Skeletal muscle satellite cell (primary cell): ENCODE measurements around the gene ZNF416. TPM values are rescaled to one million over a fixed set of nuclear protein-coding genes. Genes with fewer than 3 reads are reported as not detected.
A peak's percentile ranks its signal among the peaks of the same experiment; 100 is the strongest.

ENCODE experiments used
- H3K27me3 ChIP-seq: 2 replicates; pipeline ENCODE4 v1.7.0; 2013; ENCODE audit warnings: low read length; ENCODE audit not compliant: control insufficient read depth, insufficient read depth
- H3K36me3 ChIP-seq: 2 replicates; pipeline ENCODE4 v1.7.0; 2013; ENCODE audit warnings: mild to moderate bottlenecking, control low read depth, low read length; ENCODE audit not compliant: insufficient read depth
- H3K4me1 ChIP-seq: 2 replicates; pipeline ENCODE4 v1.7.0; 2013; ENCODE audit warnings: low read length; ENCODE audit not compliant: control insufficient read depth, insufficient read depth
- H3K4me2 ChIP-seq: 2 replicates; pipeline ENCODE4 v1.7.0; 2013; ENCODE audit warnings: mild to moderate bottlenecking, low read length
- H3K4me3 ChIP-seq: 2 replicates; pipeline ENCODE4 v1.7.0; 2013; ENCODE audit warnings: low read length
- H3K9ac ChIP-seq: 2 replicates; pipeline ENCODE4 v1.7.0; 2013; ENCODE audit warnings: mild to moderate bottlenecking, low read depth, low read length, moderate library complexity
- H3K9me3 ChIP-seq: replicated peaks from 2 replicates; pipeline ENCODE4 v1.7.0; 2013; ENCODE audit warnings: mild to moderate bottlenecking, control low read depth, low read length
- total RNA-seq: library from RNA; depleted of rRNA; stranded (reverse); fragments of >200 nt; gene quantifications from 2 replicates; pipeline ENCODE4 v1.2.3, GENCODE V29; 2012; rRNA removed

The ZNF416 gene
- 4.3 and 5.2 TPM in 2 replicates for total RNA-seq

DNA sequence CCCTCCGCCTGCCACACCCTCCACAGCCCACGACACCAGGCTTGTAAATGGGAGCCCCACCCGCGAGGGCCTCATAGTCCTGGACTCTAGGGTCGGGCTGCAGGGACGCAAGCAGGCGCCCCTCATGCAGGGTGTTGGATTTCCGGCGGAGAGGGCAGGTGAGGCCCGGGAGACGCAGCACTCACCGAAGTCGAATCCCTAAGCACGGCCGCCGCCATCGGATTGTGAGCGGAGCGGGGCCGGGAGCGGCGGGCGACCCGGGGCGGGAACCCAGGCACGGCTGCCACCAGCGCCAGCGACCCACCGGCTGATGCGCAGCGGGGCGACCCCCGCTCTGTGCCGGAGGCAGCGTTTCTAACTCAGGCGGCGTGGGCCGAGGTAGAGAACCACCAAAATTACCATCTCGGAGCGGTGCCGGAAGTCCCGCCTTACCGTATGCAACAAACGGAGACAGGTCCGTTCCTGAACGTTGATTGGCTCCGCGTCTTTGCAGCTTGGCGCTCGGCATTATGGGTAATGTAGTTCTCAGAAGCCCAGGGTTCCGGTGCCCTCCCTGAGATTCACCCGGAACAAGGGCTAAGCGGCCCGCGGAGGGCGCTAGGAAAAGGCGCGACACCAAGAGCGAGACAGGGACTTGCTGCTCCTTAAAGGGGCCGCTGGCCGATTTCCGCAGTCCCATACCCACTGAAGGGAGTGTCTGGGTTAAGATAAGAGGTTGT, at the start of gene ZNF416:
TSS of gene ZNF416 (minus strand) at position 425 of the 719 bp plus-strand sequence. CDS start at position 218, 207 bp downstream.
- no peaks in the 10 kb centered on the region for H3K27me3 ChIP-seq
- peak within 1 kb of the TSS; percentile 76 for H3K4me2 ChIP-seq
- H3K9me3 ChIP-seq, result peaks cover 43% of the 10 kb centered on the region
- peak within 1 kb of the TSS; percentile 90 for H3K4me3 ChIP-seq
- peaks cover 41% of the 10 kb centered on the region for H3K36me3 ChIP-seq
- H3K4me1 ChIP-seq, result peaks cover 13% of the 10 kb centered on the region
- H3K9ac ChIP-seq, result peak within 1 kb of the TSS; percentile 88

- H3K4me3 ChIP-seq, result no peak overlapping the region
These were observed 44.4 kb upstream of the ZNF416 start for GRCh38 chr19:57623091-57623490.

DNA sequence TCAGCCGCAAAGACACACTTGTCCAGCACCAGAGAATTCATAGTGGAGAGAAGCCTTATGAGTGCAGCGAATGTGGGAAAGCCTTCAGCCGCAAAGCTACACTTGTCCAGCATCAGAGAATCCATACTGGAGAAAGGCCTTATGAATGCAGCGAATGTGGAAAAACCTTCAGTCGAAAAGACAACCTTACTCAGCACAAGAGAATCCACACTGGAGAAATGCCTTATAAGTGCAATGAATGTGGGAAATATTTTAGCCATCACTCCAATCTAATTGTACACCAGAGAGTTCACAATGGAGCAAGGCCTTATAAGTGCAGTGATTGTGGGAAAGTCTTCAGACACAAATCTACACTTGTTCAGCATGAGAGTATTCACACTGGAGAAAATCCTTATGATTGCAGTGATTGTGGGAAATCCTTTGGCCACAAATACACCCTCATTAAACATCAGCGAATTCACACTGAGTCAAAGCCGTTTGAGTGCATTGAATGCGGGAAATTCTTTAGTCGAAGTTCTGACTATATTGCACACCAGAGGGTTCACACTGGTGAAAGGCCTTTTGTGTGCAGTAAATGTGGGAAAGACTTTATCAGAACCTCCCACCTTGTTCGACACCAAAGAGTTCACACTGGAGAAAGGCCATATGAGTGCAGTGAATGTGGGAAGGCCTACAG, 42.1 kb upstream of the ZNF416 start:
- Histone ChIP-seq H3K4me3 (no peak overlapping the region), H3K36me3 (peaks cover 89% of the 10 kb centered on the region), H3K9me3 (peaks cover 70% of the 10 kb centered on the region)

More at GRCh38 chr19:57623091-57623490, 44.4 kb upstream of the ZNF416 start:
- Histone ChIP-seq H3K4me1 (no peaks in the 10 kb centered on the region), H3K9ac (no peak overlapping the region), H3K9me3 (peaks cover 56% of the 10 kb centered on the region), H3K27me3 (no peaks in the 10 kb centered on the region), H3K4me2 (no peak overlapping the region), H3K36me3 (peaks cover 66% of the 10 kb centered on the region)

GRCh38 chr19:57615346-57615745, 36.6 kb upstream of the ZNF416 start:
- H3K9me3 ChIP-seq, result peaks cover 45% of the 10 kb centered on the region
- H3K4me1 ChIP-seq, result no peaks in the 10 kb centered on the region
- H3K9ac ChIP-seq, result no peak overlapping the region
- H3K27me3 ChIP-seq, result no peaks in the 10 kb centered on the region
- H3K4me3 ChIP-seq, result peak overlapping the region; percentile 88
- peak overlapping the region; percentile 75 for H3K4me2 ChIP-seq
- H3K36me3 ChIP-seq, result peaks cover 47% of the 10 kb centered on the region

More for the DNA sequence above, 42.1 kb upstream of the ZNF416 start:
- no peaks in the 10 kb centered on the region for H3K27me3 ChIP-seq
- no peak overlapping the region for H3K9ac ChIP-seq
- H3K4me2 ChIP-seq, result no peak overlapping the region
- no peaks in the 10 kb centered on the region for H3K4me1 ChIP-seq

- peaks cover 35% of the 10 kb centered on the region for H3K36me3 ChIP-seq
- H3K9ac ChIP-seq, result peak within 1 kb of the TSS; percentile 93
- peak within 1 kb of the TSS; percentile 88 for H3K4me3 ChIP-seq
- no peaks in the 10 kb centered on the region for H3K27me3 ChIP-seq
- peaks cover 33% of the 10 kb centered on the region for H3K9me3 ChIP-seq
- no peaks in the 10 kb centered on the region for H3K4me1 ChIP-seq
- peak within 1 kb of the TSS; percentile 75 for H3K4me2 ChIP-seq
These were observed 35.4 kb upstream of the ZNF416 start, which contains the start of gene ZNF134 for GRCh38 chr19:57613941-57614743. Gene ZNF134 (plus strand): TSS chr19:57614242. CDS start chr19:57619469, 5,227 bp downstream.

- H3K36me3 ChIP-seq, result peaks cover 19% of the 10 kb centered on the region
- H3K9ac ChIP-seq, result no peak overlapping the region
- no peaks in the 10 kb centered on the region for H3K27me3 ChIP-seq
- H3K4me1 ChIP-seq, result no peaks in the 10 kb centered on the region
- H3K4me2 ChIP-seq, result no peak overlapping the region
- H3K4me3 ChIP-seq, result no peak overlapping the region
- H3K9me3 ChIP-seq, result peaks cover 13% of the 10 kb centered on the region
These were observed 32.4 kb upstream of the ZNF416 start for GRCh38 chr19:57611113-57611512.

DNA sequence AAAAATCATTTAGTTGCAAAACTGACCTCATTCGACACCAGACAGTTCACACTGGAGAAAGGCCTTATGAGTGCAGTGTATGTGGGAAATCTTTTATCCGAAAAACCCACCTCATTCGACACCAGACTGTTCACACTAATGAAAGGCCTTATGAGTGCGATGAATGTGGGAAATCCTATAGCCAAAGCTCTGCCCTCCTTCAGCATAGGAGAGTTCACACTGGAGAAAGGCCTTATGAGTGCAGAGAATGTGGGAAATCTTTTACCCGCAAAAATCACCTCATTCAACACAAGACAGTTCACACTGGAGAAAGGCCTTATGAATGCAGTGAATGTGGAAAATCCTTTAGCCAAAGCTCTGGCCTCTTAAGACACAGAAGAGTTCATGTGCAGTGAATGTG, 28.2 kb upstream of the ZNF416 start:
- H3K27me3 ChIP-seq, result no peaks in the 10 kb centered on the region
- no peaks in the 10 kb centered on the region for H3K9me3 ChIP-seq
- H3K36me3 ChIP-seq, result peaks cover 37% of the 10 kb centered on the region
- H3K4me1 ChIP-seq, result no peaks in the 10 kb centered on the region
- H3K9ac ChIP-seq, result no peak overlapping the region
- no peak overlapping the region for H3K4me3 ChIP-seq
- H3K4me2 ChIP-seq, result no peak overlapping the region

DNA sequence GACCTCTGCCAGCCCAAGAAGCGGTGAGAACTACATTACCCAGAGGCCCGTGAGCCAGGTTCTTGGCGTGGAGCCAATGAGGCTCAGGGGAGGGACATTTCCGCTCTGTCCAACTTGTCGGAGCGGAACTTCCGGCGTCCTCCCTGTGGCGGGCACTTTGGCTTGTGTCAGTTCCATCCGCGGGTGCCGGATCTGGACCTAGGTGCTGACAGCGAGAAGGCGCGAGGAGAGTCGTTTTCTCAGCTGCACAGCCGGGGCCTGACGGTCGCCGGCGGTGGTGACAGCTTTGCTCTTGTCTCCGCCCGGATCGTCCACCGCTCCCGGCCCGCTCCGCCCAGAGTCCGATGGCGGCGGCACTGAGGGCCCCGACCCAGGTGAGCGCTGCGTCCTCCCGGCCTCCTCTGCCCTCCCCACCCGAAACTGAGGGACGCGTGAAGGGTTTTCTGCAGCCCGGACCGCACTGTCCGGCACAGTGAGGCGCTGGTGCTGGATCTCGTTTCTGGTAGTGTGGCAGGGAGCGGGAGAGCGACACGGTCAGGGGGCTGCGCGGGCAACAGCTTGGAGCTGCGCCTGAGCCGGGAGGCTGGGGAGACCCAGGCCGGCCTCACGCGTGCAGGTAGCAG, 21.2 kb upstream of the ZNF416 start, which contains the start of gene ZNF530:
TSS of gene ZNF530 (plus strand) at position 125 of the 623 bp plus-strand sequence. CDS start 4,461 bp downstream, outside the sequence.
- Histone ChIP-seq H3K9ac (peak within 1 kb of the TSS; percentile 84), H3K9me3 (no peaks in the 10 kb centered on the region), H3K4me1 (peaks cover 8% of the 10 kb centered on the region), H3K27me3 (no peaks in the 10 kb centered on the region), H3K36me3 (peaks cover 11% of the 10 kb centered on the region), H3K4me3 (peak within 1 kb of the TSS; percentile 94), H3K4me2 (peak within 1 kb of the TSS; percentile 97)

- peaks cover 10% of the 10 kb centered on the region for H3K36me3 ChIP-seq
- H3K27me3 ChIP-seq, result no peaks in the 10 kb centered on the region
- H3K9ac ChIP-seq, result no peak overlapping the region
- H3K4me3 ChIP-seq, result peak overlapping the region; percentile 94
- peak overlapping the region; percentile 97 for H3K4me2 ChIP-seq
- no peaks in the 10 kb centered on the region for H3K9me3 ChIP-seq
- H3K4me1 ChIP-seq, result peaks cover 8% of the 10 kb centered on the region
These were observed 20.7 kb upstream of the ZNF416 start for GRCh38 chr19:57599377-57599760.

- Histone ChIP-seq H3K27me3 (no peaks in the 10 kb centered on the region), H3K4me2 (no peak overlapping the region), H3K9me3 (peaks cover 25% of the 10 kb centered on the region), H3K4me1 (peaks cover 17% of the 10 kb centered on the region), H3K36me3 (peaks cover 42% of the 10 kb centered on the region), H3K9ac (no peak overlapping the region), H3K4me3 (no peak overlapping the region)
These were observed 8.8 kb upstream of the ZNF416 start for GRCh38 chr19:57587529-57587928.
